Endothelial cell of umbilical vein (primary cell): ENCODE results near the gene SLC46A3. TPM values are rescaled to one million over a fixed set of nuclear protein-coding genes. Genes with fewer than 3 reads are reported as not detected.

ENCODE experiments used
- BruUV-seq: library from RNA; stranded (reverse); fragments of 400-500 nt; replicated peaks from 2 replicates; lab custom pipeline; 2021; lab: Mats Ljungman, UMichigan
- CTCF ChIA-PET: fragments of 300-600, 350-600 bp; sonication (Branson Sonifier 250); formaldehyde crosslinking; loops from one replicate; lab custom pipeline; 2021; ENCODE audit warnings: antibody characterized with exemption, inconsistent platforms; lab: Charles Lee
- POLR2A ChIA-PET: fragments of 300-600, 350-600 bp; sonication (Branson Sonifier 250); formaldehyde crosslinking; loops from one replicate; lab custom pipeline; 2021; ENCODE audit warnings: antibody characterized with exemption, inconsistent platforms; lab: Charles Lee
- DNase-seq: peaks from one replicate; pipeline ENCODE4 v3.0.0-alpha.2; 2011; ENCODE audit warnings: low read depth, low spot score
- FAIRE-seq: peaks from 2 replicates; lab custom pipeline; 2011; peaks lifted over from hg19 to GRCh38; lab: Jason Lieb, UNC
- H2AFZ ChIP-seq: 2 replicates; pipeline ENCODE4 v1.6.0; 2012; ENCODE audit warnings: low read depth, low read length, control low read depth, inconsistent platforms
- H3K27ac ChIP-seq: 2 replicates; pipeline ENCODE4 v1.5.1; 2011; ENCODE audit warnings: low read depth, mild to moderate bottlenecking, control low read depth, low read length, moderate library complexity; ENCODE audit not compliant: insufficient read depth
- H3K27me3 ChIP-seq, 2 experiments: 2 replicates each; pipeline versions ENCODE4 v1.6.0 to v1.6.1; 2011; ENCODE audit warnings: low read length in 2 of 2, mixed read lengths in 1 of 2; ENCODE audit not compliant: control insufficient read depth in 2 of 2, insufficient read depth in 2 of 2
- H3K36me3 ChIP-seq, 2 experiments: 2 replicates in 1 of 2; 3 replicates in 1 of 2; pipeline ENCODE4 v1.5.1; 2011; ENCODE audit warnings: low read length in 2 of 2, mild to moderate bottlenecking in 1 of 2, moderate library complexity in 1 of 2; ENCODE audit not compliant: control insufficient read depth in 2 of 2, insufficient read depth in 2 of 2; ENCODE audit errors: extremely low read depth in 1 of 2
- H3K4me1 ChIP-seq: 3 replicates; pipeline ENCODE4 v1.5.1; 2011; ENCODE audit warnings: mild to moderate bottlenecking, low read length; ENCODE audit not compliant: control insufficient read depth, insufficient read depth; ENCODE audit errors: extremely low read depth
- H3K4me2 ChIP-seq: 2 replicates; pipeline ENCODE4 v1.6.1; 2011; ENCODE audit warnings: low read length, control low read depth, mixed read lengths; ENCODE audit not compliant: insufficient read depth
- H3K4me3 ChIP-seq, 3 experiments: fragments of 200-600 bp in 1 of 3; sonication (generic), shearing (Covaris generic) in 1 of 3; replicated peaks in 1 of 3; 2 replicates each; pipeline ENCODE4 v1.5.1; 2011 to 2016; ENCODE audit warnings: control low read depth in 3 of 3, low read length in 3 of 3, mild to moderate bottlenecking in 2 of 3, inconsistent platforms in 1 of 3, low read depth in 1 of 3, moderate library complexity in 1 of 3; ENCODE audit not compliant: insufficient read depth in 1 of 3
- H3K79me2 ChIP-seq: 2 replicates; pipeline ENCODE4 v1.6.0; 2012; ENCODE audit warnings: low read length, inconsistent platforms; ENCODE audit not compliant: control insufficient read depth, insufficient read depth
- H3K9ac ChIP-seq: replicated peaks from 2 replicates; pipeline ENCODE3; 2011; ENCODE audit warnings: low read length, control low read depth; ENCODE audit not compliant: insufficient read depth; ENCODE audit errors: extremely low read depth
- H3K9me1 ChIP-seq: replicated peaks from 3 replicates; pipeline ENCODE4 v1.6.0; 2011; ENCODE audit warnings: mild to moderate bottlenecking, low read length; ENCODE audit not compliant: control insufficient read depth, insufficient read depth; ENCODE audit errors: extremely low read depth
- H3K9me3 ChIP-seq: replicated peaks from 2 replicates; pipeline ENCODE4 v1.5.1; 2012; ENCODE audit warnings: low read length, inconsistent platforms; ENCODE audit not compliant: control insufficient read depth, insufficient read depth
- H4K20me1 ChIP-seq: replicated peaks from 2 replicates; pipeline ENCODE3; 2011; ENCODE audit warnings: mild to moderate bottlenecking, low read length; ENCODE audit not compliant: control insufficient read depth, insufficient read depth; ENCODE audit errors: extremely low read depth
- CTCF ChIP-seq, 2 donors: IDR thresholded peaks; 1 replicate in 1 of 2; 2 replicates in 1 of 2; pipeline ENCODE4 v1.5.1; 2011; ENCODE audit warnings: low read length in 2 of 2, mild to moderate bottlenecking in 2 of 2, moderate library complexity in 2 of 2, control low read depth in 1 of 2, inconsistent platforms in 1 of 2, low read depth in 1 of 2; ENCODE audit not compliant: insufficient read depth in 1 of 2; ENCODE audit errors: extremely low read depth in 1 of 2
- FOS ChIP-seq: IDR thresholded peaks from 2 replicates; pipeline ENCODE4 v1.6.1; 2011; ENCODE audit warnings: mild to moderate bottlenecking, low read length, moderate library complexity, borderline replicate concordance; ENCODE audit not compliant: insufficient read depth
- GATA2 ChIP-seq: IDR thresholded peaks from 2 replicates; pipeline ENCODE4 v1.7.0; 2011; ENCODE audit warnings: low read depth, mild to moderate bottlenecking, moderate library complexity, mixed read lengths, low read length; ENCODE audit not compliant: insufficient read length, insufficient read depth
- JUN ChIP-seq: IDR thresholded peaks from 2 replicates; pipeline ENCODE4 v1.6.1; 2011; ENCODE audit warnings: borderline replicate concordance, low read depth; ENCODE audit not compliant: insufficient read length, insufficient read depth
- MAX ChIP-seq: IDR thresholded peaks from 2 replicates; pipeline ENCODE4 v1.6.1; 2011; ENCODE audit not compliant: insufficient read depth, insufficient read length
- MYC ChIP-seq: IDR thresholded peaks from one replicate; pipeline ENCODE4 v1.6.1; 2011; ENCODE audit warnings: mild to moderate bottlenecking, low read depth, low read length
- POLR2A ChIP-seq: IDR thresholded peaks from 2 replicates; pipeline ENCODE4 v1.6.1; 2012; ENCODE audit warnings: low read depth, mild to moderate bottlenecking, control low read depth, low read length
- POLR2AphosphoS5 ChIP-seq: IDR thresholded peaks from 2 replicates; pipeline ENCODE4 v1.6.1; 2012; ENCODE audit warnings: low read depth, mild to moderate bottlenecking, control low read depth, low read length, moderate library complexity; ENCODE audit not compliant: insufficient read depth
- dilution Hi-C: fragments of 300-500 bp; cut with MboI; formaldehyde crosslinking; loops from one replicate; pipeline ENCODE4 v1.15.0; 2019; ENCODE audit warnings: low sequenced_read_pairs; ENCODE audit not compliant: extremely low pct_ligation_motif_present
- intact Hi-C: fragments of 100-400 bp; cut with micrococcal nuclease; formaldehyde crosslinking; loops from one replicate; pipeline ENCODE4 v1.10.0; 2022
- polyA plus RNA-seq, 4 experiments: library from polyadenylated mRNA; depleted of rRNA in 3 of 4; stranded (reverse) in 3 of 4; unstranded in 1 of 4; fragments of >200 nt; gene quantifications; 2 replicates each; pipeline versions ENCODE4 v1.2.1 to v1.2.3, GENCODE V29; 2011 to 2012; ENCODE audit warnings: missing spikeins in 1 of 4
- total RNA-seq: library from RNA; stranded (reverse); gene quantifications from 2 replicates; pipeline ENCODE4 v1.2.3, GENCODE V29; 2021

The SLC46A3 gene
- total and polyA plus RNA-seq, 2 donors (not counting 3 experiments of a cell fraction or from before 2014, with no cell fraction given): 2.0 to 2.1 TPM

- no peaks in the 10 kb centered on the region for H3K9me3 ChIP-seq
- H3K9me1 ChIP-seq: no peaks in the 10 kb centered on the region
- H3K4me1 ChIP-seq: no peaks in the 10 kb centered on the region
- no peak for FAIRE-seq
- H3K9ac ChIP-seq: no peak overlapping the region
- POLR2A ChIA-PET: interaction anchor here (0.7 kb wide), 1 partner anchor 93 kb away, joined by 3 read pairs; no protein-coding TSS in a partner anchor
- H3K4me3 ChIP-seq: no peak overlapping the region
- H3K4me2 ChIP-seq: no peak overlapping the region
- BruUV-seq: no TSS peak
- no peaks in the 10 kb centered on the region for H3K79me2 ChIP-seq
- CTCF ChIA-PET: interaction anchor here (2.0 kb wide), 1 partner anchor 33 kb away, joined by 5 read pairs; no protein-coding TSS in a partner anchor
- H4K20me1 ChIP-seq: no peaks in the 10 kb centered on the region
- H3K27me3 ChIP-seq: peaks cover 11 to 17% of the 10 kb centered on the region in 2 experiments
- no peaks in the 10 kb centered on the region for H3K36me3 ChIP-seq
- intact Hi-C loops (no loop called here), dilution Hi-C loops (no loop called here)
- H2AFZ ChIP-seq: no peak overlapping the region
- no peak for DNase-seq
- TF ChIP-seq MYC (no peak), MAX (no peak), POLR2A (no peak), JUN (no peak), POLR2AphosphoS5 (no peak), CTCF (IDR thresholded peaks at IDR 0.05; ENCODE audit: extremely low read depth in 1 of 2, insufficient read depth in 1 of 2, low read depth in 1 of 2, low read length in 2 of 2) (no peak), GATA2 (no peak), FOS (no peak)
- H3K27ac ChIP-seq: no peak overlapping the region
These were observed 45.1 kb upstream of the SLC46A3 start for GRCh38 chr13:28763887-28764286.
